OCI-LY3 (cell line): ENCODE results near the gene FAM170A.

ENCODE experiments used
- EZH2phosphoT487 ChIP-seq: fragments of 200-600 bp; shearing (Covaris generic); IDR thresholded peaks from 2 replicates; pipeline ENCODE4 v1.6.1; 2018; ENCODE audit warnings: antibody characterized with exemption, mixed run types, low read depth
- TF ChIP-seq, protein P1 (sequence below): fragments of 200-600, 300-600 bp; sonication (generic); IDR thresholded peaks from 2 replicates; pipeline ENCODE4 v1.5.1; 2014; ENCODE audit warnings: antibody characterized with exemption, low read length, low read depth

- TF ChIP-seq, protein P1, sequence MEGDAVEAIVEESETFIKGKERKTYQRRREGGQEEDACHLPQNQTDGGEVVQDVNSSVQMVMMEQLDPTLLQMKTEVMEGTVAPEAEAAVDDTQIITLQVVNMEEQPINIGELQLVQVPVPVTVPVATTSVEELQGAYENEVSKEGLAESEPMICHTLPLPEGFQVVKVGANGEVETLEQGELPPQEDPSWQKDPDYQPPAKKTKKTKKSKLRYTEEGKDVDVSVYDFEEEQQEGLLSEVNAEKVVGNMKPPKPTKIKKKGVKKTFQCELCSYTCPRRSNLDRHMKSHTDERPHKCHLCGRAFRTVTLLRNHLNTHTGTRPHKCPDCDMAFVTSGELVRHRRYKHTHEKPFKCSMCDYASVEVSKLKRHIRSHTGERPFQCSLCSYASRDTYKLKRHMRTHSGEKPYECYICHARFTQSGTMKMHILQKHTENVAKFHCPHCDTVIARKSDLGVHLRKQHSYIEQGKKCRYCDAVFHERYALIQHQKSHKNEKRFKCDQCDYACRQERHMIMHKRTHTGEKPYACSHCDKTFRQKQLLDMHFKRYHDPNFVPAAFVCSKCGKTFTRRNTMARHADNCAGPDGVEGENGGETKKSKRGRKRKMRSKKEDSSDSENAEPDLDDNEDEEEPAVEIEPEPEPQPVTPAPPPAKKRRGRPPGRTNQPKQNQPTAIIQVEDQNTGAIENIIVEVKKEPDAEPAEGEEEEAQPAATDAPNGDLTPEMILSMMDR, result no peak
- no peak for TF ChIP-seq EZH2phosphoT487
Measured at GRCh38 chr5:119682372-119682771, 53.0 kb downstream of the FAM170A start.
